NCI-H1930 (cell line): ENCODE measurements around the gene ABCC3.

Experiments used
- DNase-seq, 2 experiments: peaks; one replicate each; lab custom pipeline; 2025; lab: John Stamatoyannopoulos, UW

Gene ABCC3

DNA sequence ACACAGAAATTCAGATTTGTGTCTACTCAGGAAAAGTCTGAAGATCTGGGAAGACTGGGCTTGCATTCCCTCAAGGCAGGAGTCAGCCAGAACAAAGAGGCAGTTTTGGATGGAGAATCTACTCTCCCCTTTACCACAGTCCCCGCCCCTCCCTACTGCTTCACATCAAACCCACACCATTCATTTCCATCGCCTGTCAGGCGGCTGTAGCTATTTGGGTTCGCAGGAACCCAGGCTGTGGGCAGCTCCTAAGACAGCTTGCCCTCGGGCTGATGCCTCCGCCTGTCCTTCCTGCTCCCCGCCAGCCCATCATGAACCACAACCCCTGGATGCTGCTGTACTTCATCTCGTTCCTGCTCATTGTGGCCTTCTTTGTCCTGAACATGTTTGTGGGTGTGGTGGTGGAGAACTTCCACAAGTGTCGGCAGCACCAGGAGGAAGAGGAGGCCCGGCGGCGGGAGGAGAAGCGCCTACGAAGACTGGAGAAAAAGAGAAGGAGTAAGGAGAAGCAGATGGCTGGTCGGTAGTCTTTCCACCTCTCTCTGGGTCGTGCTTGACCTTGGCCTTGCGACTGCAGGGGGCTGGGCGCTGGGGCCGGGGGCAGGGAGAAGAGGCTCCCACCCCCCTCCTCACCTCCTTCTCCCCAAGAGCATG is 27.0 kb upstream of the ABCC3 start:
- no peak for DNase-seq

DNA sequence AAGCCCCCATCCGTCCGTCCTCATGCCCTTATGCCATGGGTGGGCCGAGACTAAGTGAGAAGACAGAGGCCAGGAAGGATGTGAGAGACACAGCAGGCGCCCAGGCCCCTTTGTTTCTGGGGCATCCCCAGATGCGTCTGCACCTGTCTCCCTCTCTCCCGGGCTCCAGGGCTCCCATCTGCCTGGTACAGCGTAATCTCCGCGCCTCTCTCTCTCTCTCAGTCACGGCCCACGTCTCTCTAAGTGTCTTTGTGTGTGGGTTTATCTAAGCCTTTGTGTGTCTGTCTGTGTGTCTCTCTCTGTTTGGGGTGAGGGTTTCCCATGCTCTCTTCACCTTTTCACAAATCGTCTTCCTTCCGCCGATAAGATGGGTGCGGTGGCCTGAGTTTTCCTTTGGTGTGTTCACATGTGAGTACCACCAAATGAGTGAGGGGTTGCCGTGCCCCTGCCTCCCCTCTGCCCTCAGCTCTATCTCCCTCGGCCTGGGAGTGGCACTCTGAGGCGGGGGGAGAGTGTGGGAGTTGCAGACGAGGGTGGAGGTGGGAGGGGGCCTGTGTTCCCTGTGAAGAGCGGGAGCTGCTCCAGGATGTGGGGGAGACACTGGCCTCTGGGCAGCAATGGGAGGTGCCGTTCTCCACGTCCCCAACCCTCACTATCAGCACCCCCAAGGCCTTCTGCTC is 25.8 kb upstream of the ABCC3 start:
- no peak for DNase-seq

DNA sequence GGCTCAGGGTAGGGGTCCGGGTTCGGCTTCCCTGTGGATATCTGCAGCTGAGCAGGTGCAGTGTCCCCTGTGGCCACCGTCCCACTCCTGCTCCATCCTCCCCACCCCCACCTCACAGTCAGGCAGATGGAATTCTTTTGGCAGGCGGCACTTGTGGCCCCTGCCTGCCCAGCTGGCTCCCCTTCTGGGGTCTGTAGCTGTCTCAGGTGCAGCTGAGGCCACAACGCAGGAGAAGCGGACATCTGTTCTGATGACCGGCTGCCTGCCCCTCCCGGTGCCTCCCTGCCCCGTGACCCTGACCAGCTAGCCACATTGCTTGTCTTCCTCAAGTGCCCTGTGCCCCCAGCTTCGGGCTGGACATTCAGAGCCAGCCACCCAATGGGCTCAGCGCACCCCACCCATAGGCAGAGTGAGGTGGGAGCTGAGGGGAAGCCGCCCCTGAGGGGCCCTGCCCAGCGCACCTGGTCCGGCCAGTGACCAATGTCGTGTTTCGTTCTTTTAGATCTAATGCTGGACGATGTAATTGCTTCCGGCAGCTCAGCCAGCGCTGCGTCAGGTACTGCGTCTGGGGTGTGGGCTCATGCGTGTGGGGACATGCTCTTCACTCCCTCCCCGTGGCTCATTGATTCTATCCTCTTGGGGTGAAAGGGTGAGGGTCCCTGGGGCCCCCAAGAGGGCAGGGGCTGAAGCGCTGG is 25.2 kb upstream of the ABCC3 start:
- no peak for DNase-seq

DNA sequence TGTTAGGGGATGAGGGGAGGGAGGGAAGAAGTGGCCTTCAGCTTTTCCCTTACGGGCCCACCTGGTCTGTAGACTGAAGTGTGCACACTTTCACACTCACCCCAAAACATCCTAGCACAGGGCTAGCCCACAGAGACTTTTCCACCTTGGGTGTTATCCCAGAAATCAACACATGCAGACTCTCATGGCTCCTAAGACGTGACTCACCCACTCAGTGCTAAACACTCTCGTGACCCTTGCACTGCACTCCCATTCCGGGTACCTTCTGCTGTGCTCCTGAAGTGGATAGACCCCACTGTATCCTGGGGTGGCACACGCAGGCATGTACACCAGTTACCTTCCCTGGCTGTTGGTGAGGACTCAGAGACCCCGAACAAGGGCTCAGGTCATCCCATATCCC is 23.0 kb upstream of the ABCC3 start:
- no peak for DNase-seq

DNA sequence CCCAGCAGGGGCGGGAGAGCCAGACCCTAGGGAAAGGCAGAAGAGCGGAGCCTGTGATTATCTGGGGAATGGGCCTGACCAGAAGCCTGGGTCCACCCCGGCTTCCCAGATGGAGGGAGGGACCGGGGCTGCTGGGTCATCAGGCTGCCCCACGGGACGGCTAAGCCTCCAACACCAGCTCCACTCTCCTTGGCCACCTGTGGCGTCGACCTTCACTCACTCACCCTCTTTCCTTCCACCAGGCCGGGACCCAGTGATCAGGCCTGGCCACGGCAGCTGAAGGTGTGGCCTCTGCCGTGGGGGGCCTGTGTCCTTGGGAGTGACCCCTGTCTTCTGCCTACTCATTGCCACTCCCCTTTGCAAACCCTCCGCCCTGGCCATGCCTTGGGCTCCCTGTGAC is 22.4 kb upstream of the ABCC3 start:
- no peak for DNase-seq

DNA sequence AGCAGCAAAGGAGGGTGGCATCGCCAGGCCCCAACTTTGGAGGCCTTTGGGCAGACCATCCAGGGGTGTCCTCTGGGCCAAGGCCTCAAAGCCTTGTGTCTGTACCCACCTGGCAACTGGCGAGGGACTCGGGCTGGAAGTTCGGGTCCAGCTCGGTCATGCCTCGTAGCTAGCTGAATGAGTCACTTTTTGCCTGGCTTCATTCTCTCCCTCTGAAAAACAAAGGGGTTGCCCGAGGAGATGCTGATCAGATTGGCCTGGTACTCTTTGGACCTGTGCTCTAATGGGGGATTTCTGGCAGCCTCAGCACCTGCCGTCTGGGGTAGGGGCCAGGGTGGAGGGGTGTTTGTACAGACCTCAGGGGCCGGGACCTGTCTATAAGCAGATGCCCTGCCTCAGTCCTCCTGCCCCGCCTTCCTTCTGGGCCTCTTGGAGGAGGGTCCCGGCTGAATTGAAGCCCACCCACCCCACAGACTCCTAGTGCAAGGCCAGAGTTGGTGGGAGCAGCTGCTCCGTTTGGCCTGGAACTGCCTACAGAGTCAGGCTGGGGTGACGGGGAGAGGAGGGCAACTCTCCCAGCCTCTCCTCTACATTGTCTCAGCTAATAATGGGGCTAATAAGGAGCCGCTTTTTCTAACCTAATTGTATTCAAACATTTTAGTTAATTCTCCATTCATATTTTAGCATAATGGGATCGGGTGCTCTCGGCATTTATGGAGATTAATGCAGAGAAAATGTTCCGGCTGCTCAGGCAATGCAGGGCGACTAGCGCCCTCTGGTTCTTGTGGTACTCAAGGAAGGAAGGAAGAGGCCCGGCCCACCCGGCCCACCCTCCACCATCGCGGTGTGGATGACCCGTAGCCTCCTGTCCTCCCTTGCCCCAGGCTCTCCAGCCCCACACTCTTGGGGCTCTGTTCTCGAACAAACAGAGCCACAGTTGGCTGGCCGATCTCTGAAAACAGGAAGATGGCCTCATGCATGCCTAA is 21.4 kb upstream of the ABCC3 start:
- DNase-seq, result no peak

DNA sequence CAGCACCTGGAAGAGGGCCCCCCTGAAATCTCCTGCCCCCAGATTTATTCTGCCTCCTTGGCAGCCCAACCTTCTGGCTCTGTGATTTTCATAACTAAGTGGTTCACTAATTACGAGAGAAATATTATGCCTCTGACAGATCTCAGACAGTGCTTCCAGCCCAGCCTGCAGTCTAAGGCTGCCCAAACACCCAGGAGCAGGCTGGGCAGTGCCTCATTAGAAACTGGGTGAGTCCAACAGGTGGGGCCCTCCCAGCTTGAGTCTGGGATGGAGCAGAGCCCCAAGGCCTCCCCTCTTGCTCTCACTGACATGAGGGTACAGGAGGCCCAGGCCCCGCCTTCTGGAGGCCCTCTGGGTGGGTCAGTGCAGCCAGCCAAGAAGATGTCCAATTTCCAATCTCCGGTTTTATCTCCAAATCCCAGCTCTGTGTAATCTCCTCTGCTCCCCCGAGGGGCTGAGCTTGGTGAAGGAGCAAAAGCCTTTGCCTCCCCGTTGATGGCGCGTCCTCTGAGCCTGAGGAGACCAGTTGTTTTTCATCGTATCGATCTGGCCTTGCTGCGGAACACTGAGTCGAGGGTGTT is 20.1 kb upstream of the ABCC3 start:
- no peak for DNase-seq

DNA sequence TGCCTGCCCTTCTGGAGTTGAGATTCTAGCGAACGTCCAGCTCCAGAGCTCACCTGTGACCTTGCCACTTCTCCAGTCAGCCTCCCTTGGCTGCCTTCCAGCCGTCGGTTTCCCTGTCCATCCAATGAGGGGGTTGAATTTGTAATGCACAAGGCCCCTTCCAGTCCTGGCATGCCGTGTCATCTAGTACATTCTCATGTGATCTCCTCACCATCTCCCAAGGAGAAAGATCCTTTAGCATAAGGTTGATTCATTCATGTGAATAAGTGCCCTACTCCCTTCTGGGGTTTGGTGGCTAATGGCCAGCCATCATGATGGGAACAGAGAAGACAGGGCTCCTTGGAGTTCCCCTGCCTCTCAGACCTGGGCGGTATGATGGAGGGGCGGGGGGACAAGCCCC is 18.9 kb upstream of the ABCC3 start:
- no peak for DNase-seq

DNA sequence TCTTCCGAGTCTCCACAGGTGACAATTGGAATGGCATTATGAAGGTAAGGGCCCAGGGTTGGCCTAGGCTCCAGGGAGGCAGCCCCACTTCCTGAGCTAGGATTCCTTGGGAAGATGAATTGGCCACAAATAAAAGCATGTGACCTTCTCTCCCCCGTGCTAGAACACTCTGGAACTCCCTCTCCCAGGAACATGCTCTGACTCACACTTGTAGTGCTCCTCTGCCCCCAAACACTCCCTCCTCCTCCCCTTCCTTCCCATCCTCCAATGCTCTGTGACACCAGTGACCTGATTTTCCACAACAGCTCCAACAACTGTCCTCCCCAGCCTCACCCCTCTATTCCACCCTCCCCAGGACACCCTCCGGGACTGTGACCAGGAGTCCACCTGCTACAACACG is 16.4 kb upstream of the ABCC3 start:
- DNase-seq, result no peak

DNA sequence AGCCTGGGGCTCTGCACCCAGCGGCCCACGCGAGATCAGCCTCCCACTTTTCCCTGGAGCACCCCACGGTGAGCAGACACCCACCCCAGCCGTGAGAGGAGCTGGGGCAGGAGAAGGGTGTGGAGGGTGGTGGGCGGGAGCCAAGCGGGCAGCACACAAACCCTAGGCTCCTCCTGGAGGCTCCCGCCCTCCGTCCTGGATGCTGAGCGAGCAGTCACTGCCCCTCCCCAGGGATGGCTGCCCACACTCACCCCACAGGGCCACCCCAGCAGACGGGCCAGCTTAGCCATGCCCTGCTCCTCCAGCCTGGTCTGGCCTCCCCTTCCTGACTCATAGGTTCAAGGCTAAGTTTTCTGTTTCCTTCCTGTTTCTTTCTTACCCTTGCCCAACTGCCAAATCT is 15.7 kb upstream of the ABCC3 start:
- no peak for DNase-seq

DNA sequence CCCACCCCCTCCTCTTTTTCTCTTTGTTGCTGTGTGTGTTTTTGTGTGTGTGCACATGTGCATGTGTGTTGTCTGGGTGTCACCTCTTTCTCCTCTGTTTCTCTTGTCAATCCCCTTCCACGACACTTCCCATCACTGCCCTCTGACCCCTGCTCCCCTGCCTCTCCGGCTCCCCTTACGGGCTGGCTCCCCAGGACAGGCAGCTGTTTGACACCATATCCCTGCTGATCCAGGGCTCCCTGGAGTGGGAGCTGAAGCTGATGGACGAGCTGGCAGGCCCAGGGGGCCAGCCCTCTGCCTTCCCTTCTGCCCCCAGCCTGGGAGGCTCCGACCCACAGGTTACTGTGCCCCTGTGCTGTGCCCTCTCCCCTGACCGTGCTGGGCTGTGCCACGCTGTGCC is 15.2 kb upstream of the ABCC3 start:
- DNase-seq, result no peak

DNA sequence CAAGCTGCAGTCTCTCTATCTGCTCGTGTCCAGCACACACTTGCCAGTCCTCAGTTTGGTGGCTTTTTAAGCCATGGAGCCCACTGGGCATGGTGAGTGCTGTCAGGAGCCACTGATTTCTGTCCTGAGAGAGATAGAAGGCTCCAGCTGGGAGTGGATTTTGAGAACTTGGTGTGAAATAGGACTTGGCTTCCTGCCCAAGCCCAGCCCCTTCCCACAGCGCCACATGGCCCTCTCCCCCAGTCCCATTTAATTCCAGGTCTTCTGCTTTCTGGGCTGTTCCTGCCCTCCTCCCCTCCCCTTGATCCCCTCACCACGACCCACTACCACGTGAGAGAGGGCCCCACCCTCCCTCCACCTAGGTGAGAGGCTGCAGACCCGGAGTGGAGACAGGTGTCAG is 14.4 kb upstream of the ABCC3 start:
- DNase-seq, result no peak

DNA sequence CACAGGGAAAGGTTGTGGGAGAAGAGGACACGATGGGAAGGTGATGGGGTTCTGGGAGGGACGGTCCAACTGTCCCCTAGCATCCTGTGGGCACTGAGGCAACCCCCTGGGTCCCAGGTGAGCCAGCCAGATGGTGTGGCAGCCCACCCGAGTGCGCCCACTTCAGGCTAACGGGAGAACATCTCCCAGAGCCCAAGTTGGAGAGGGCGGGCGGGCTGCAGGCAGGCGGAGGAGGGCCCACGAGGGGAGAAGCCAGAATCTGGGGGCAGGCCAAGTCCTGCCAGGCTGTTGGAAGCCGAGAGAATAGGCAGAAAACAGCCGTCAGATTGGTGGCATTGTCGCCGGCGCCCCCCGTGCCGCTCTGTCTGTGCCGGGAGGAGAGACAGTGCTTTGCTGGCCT is 13.8 kb upstream of the ABCC3 start:
- no peak for DNase-seq

DNA sequence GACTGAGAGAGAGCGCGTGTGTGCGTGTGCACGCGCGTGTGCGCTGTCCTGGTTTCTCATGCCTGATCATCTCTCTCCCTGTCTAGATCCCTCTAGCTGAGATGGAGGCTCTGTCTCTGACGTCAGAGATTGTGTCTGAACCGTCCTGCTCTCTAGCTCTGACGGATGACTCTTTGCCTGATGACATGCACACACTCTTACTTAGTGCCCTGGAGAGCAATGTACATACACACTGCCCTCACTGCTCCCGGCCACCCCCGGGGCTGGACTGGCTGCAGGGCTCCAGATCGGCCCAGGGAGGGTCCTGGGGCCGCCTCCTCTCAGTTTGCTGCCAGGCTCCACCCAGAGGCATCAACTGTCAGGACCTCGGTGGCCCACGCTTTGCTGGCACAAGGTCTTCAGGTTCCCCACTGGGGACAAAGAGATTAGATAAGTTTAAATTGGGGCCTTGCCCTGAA is 13.1 kb upstream of the ABCC3 start:
- no peak for DNase-seq

DNA sequence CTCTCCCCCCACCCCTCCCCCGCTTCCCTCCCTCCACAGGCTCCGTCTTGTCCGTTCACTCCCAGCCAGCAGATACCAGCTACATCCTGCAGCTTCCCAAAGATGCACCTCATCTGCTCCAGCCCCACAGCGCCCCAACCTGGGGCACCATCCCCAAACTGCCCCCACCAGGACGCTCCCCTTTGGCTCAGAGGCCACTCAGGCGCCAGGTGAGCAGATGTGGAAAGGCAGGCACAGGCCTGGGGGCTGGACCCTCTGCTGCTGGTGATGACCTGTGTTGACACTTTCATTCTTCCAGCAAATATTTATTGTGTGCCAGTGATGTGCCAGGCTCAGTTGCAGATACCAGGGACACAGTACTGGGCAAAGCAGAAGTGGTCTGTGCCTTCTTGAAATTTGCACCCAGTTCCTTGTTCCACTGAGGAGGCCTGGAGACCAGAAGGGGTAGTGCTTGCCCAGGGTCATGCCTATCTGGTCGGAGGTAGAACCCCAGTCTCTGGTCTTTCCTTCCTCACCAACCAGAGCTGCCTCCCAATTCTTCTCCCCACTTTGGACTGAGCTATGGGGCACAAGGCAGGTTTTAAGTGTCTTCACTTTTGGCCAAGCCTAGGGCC is 10.3 kb upstream of the ABCC3 start:
- no peak for DNase-seq

DNA sequence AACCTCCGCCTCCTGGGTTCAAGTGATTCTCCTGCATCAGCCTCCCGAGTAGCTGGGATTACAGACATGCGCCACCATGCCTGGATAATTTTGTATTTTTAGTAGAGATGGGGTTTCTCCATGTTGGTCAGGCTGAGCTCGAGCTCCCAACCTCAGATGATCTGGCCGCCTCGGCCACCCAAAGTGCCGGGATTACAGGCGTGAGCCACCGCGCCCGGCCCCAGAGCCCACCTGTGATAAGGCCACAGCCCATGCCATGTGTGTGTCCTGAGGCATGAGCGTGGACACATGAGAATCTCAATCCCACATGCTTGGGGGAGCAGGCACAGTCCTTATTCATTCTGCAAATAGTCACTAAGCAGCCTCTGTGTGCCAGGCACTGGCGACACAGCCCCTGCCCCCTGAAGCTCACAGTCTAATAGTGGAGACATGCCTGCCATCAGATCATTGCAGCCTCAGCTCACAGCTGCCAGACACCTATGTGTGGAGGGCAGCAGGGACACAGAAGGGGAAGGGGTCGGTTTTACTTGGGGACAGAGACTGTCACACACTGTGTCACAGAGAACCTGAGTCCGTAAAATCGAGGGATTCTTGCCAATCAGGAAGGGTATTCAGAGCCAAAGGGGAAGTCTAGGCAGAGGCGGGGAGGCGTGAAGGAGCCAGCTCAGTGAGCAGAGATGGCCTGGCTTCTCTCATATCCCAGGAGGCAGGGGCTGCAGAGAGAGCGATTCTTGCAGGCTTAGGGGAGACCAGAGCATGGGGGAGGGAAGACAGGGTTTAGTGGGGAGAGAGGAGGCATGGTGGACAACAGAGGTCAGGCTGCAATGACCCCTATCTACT is 9.4 kb upstream of the ABCC3 start:
- no peak for DNase-seq

DNA sequence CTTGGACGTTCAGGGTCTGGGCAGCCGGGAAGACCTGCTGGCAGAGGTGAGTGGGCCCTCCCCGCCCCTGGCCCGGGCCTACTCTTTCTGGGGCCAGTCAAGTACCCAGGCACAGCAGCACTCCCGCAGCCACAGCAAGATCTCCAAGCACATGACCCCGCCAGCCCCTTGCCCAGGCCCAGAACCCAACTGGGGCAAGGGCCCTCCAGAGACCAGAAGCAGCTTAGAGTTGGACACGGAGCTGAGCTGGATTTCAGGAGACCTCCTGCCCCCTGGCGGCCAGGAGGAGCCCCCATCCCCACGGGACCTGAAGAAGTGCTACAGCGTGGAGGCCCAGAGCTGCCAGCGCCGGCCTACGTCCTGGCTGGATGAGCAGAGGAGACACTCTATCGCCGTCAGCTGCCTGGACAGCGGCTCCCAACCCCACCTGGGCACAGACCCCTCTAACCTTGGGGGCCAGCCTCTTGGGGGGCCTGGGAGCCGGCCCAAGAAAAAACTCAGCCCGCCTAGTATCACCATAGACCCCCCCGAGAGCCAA is 8.6 kb upstream of the ABCC3 start:
- DNase-seq, result peak; percentile 30 to 54

DNA sequence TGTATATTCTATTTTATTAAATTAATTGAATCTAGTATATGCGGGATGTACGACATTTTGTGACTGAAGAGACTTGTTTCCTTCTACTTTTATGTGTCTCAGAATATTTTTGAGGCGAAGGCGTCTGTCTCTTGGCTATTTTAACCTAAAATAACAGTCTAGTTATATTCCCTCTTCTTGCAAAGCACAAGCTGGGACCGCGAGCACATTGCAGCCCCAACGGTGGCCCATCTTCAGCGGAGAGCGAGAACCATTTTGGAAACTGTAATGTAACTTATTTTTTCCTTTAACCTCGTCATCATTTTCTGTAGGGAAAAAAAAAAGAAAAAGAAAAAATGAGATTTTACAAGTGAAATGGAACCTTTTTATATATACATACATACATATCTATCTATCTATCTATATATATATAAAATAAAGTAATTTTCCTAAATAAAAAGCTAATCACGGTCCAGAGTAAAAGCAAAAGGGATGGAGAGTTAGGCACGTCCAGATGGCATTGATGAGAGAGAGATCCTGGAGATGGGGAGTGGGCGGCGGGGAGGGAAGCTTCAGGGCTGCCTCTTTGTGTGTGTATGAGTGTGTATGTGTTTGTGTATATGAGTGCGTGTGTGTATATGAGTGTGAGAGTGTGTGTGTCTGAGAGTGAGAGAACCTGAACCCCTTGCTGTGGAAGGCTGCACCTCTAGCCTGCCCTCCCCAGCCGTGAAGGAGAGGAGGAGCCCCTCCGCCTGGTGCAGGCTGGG is 7.5 kb upstream of the ABCC3 start:
- no peak for DNase-seq
